ENCODE measurements around the gene IFT43. TPM values are rescaled to one million over a fixed set of nuclear protein-coding genes. Genes with fewer than 3 reads are reported as not detected.

The IFT43 gene
- total and polyA plus RNA-seq, 5 donors from 2014 or later: 9.9 to 20.0 (median 15.7) TPM

DNA sequence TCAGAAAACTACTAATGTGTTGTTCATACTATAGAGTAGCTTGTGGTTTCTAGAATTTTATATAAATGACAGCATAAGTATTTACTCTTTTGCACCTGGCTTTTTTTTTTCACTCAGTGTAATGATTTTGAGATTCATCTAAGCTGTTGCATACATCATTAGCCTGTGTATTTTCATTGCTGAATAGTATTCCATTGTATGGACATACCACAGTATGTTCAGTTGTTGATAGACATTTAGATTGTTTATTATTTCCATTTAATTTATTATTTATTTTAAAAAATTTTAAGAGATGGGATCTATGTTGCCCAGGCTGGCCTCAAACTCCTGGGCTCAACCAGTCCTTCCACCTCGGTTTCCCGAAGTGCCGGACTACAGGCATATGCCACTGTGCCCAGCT is 80.0 kb downstream of the IFT43 start:
- Mint-ChIP-seq H3K27me3 (no peaks in the 10 kb centered on the region), H3K27ac (no peak overlapping the region), H3K4me3 (no peak overlapping the region), H3K4me1 (peaks cover 0 to 2% (median 0%) of the 10 kb centered on the region in 4 donors), H3K9me3 (peaks cover 0 to 5% (median 1%) of the 10 kb centered on the region in 7 donors), H3K36me3 (peaks cover 43% of the 10 kb centered on the region)
- Histone ChIP-seq H3K27ac (ENCODE audit: insufficient read depth, low read length, poor library complexity, severe bottlenecking) (no peak overlapping the region), H3K36me3 (ENCODE audit: control insufficient read depth, insufficient read depth, low read length) (no peaks in the 10 kb centered on the region), H3K4me1 (ENCODE audit: control insufficient read depth, insufficient read depth, low read length, poor library complexity, severe bottlenecking) (no peaks in the 10 kb centered on the region), H3K4me3 (ENCODE audit: low read depth, low read length) (no peak overlapping the region), H3K27me3 (ENCODE audit: control insufficient read depth, insufficient read depth, low read length) (no peaks in the 10 kb centered on the region), H3K9me3 (ENCODE audit: control insufficient read depth in 2 of 2, low read length in 2 of 2) (no peaks in the 10 kb centered on the region)
- DNase-seq (no peak), ATAC-seq (ENCODE audit: low read depth in 2 of 2) (no peak)

DNA sequence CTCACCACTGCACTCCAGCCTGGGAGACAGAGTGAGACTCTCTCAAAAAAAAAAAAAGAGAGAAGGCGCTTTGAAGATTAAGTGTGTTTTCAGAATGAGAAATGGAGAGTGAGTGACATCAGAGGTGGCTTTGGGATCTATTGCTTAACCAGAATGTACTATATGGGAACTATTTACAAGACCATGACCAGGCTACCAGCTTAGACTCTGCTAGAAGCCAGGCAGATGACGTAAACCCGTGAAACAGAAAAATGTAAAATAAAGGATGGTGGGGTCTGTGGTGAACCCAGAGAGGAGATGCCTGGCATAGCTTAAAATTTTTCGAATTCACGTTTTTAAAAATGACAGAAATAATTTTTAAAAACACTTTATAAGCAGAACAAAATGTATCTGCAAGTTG is 82.0 kb downstream of the IFT43 start:
- no peak for DNase-seq
- peaks cover 0 to 2% (median 0%) of the 10 kb centered on the region in 4 donors for H3K4me1 Mint-ChIP-seq
- no peaks in the 10 kb centered on the region for H3K27me3 Mint-ChIP-seq
- H3K36me3 ChIP-seq (ENCODE audit: control insufficient read depth, insufficient read depth, low read length): no peaks in the 10 kb centered on the region
- no peaks in the 10 kb centered on the region for H3K27me3 ChIP-seq (ENCODE audit: control insufficient read depth, insufficient read depth, low read length)
- H3K4me3 ChIP-seq (ENCODE audit: low read depth, low read length): no peak overlapping the region
- H3K9me3 ChIP-seq (ENCODE audit: control insufficient read depth in 2 of 2, low read length in 2 of 2): no peaks in the 10 kb centered on the region
- no peaks in the 10 kb centered on the region for H3K4me1 ChIP-seq (ENCODE audit: control insufficient read depth, insufficient read depth, low read length, poor library complexity, severe bottlenecking)
- H3K27ac ChIP-seq (ENCODE audit: insufficient read depth, low read length, poor library complexity, severe bottlenecking): no peak overlapping the region
- no peak overlapping the region for H3K27ac Mint-ChIP-seq
- no peak for ATAC-seq (ENCODE audit: low read depth in 2 of 2)
- H3K36me3 Mint-ChIP-seq: peaks cover 41% of the 10 kb centered on the region
- peaks cover 0 to 5% (median 1%) of the 10 kb centered on the region in 7 donors for H3K9me3 Mint-ChIP-seq
- no peak overlapping the region for H3K4me3 Mint-ChIP-seq

DNA sequence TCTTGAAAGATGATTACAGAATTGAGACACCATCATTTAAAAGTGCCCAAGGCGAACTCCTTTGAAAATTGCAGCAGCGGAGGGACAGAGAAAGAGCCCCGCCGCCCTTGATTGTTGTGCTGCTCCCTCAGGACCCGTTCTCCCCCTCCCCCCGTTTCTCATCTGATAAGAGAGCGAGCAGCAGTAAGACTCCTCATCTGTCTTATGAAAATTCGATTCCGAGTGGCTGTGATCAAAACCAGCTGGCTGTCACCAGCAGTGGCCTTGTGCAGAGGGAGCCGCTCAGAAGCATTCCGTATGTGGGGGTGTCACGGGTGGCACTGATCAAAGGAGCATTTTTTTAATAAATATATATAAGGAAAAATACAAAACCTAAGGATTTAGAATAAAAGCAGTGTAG is 88.2 kb downstream of the IFT43 start:
- Histone ChIP-seq H3K36me3 (ENCODE audit: control insufficient read depth, insufficient read depth, low read length) (no peaks in the 10 kb centered on the region), H3K27me3 (ENCODE audit: control insufficient read depth, insufficient read depth, low read length) (no peaks in the 10 kb centered on the region), H3K9me3 (ENCODE audit: control insufficient read depth in 2 of 2, low read length in 2 of 2) (no peaks in the 10 kb centered on the region), H3K27ac (ENCODE audit: insufficient read depth, low read length, poor library complexity, severe bottlenecking) (no peak overlapping the region), H3K4me1 (ENCODE audit: control insufficient read depth, insufficient read depth, low read length, poor library complexity, severe bottlenecking) (no peaks in the 10 kb centered on the region), H3K4me3 (ENCODE audit: low read depth, low read length) (no peak overlapping the region)
- DNase-seq (no peak), ATAC-seq (ENCODE audit: low read depth in 2 of 2) (no peak)
- Mint-ChIP-seq H3K27me3 (no peaks in the 10 kb centered on the region), H3K27ac (no peak overlapping the region), H3K36me3 (peaks cover 15% of the 10 kb centered on the region), H3K4me1 (no peaks in the 10 kb centered on the region), H3K4me3 (no peak overlapping the region), H3K9me3 (peaks cover 0 to 1% (median 0%) of the 10 kb centered on the region in 7 donors)

DNA sequence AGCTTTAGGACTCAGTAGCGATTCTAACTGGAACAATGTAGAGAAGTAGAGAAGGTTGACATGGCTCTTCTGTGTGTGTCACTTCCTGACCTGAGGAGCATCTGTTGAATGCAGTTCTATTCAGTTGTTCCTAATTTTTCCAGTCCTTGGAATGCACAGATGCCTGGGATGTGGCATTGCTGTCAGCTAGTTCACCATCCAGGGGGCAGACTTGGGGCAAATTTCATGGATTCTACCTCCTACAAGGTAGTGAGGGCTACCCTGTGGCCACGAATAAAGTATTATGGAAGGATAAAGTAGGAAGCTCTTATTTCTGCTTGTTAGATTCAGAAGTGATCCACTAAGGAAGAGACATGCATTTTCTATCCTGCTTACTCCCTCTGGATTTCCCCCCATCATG is 91.8 kb downstream of the IFT43 start:
- no peaks in the 10 kb centered on the region for H3K4me1 Mint-ChIP-seq
- H3K9me3 Mint-ChIP-seq: no peaks in the 10 kb centered on the region
- Histone ChIP-seq H3K27me3 (ENCODE audit: control insufficient read depth, insufficient read depth, low read length) (no peaks in the 10 kb centered on the region), H3K9me3 (ENCODE audit: control insufficient read depth in 2 of 2, low read length in 2 of 2) (no peaks in the 10 kb centered on the region), H3K27ac (ENCODE audit: insufficient read depth, low read length, poor library complexity, severe bottlenecking) (no peak overlapping the region), H3K4me3 (ENCODE audit: low read depth, low read length) (no peak overlapping the region), H3K36me3 (ENCODE audit: control insufficient read depth, insufficient read depth, low read length) (no peaks in the 10 kb centered on the region), H3K4me1 (ENCODE audit: control insufficient read depth, insufficient read depth, low read length, poor library complexity, severe bottlenecking) (no peaks in the 10 kb centered on the region)
- no peak overlapping the region for H3K27ac Mint-ChIP-seq
- H3K4me3 Mint-ChIP-seq: no peak overlapping the region
- no peaks in the 10 kb centered on the region for H3K27me3 Mint-ChIP-seq
- DNase-seq: no peak
- ATAC-seq (ENCODE audit: low read depth in 2 of 2): no peak
- peaks cover 6% of the 10 kb centered on the region for H3K36me3 Mint-ChIP-seq

DNA sequence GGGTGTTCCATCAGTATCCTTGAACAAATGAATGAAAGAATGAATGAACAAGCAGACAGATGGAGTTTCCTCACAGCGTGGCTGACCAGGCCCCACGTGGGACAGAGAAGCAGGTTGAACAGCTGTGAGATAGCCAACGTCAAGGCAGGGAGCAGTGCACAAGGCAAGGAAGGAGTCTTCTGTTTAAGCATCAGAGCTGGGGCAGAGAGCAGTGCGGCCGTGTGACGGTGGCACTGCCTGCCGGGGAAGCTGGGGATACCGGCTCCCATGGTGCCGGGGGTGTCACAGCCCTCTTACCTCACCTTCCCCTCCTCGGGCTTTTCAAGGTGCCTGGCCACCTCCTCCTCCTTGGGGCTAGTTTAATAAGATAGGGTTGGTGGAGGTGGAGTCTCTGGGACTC is 92.9 kb downstream of the IFT43 start:
- Histone ChIP-seq H3K9me3 (ENCODE audit: control insufficient read depth in 2 of 2, low read length in 2 of 2) (no peaks in the 10 kb centered on the region), H3K36me3 (ENCODE audit: control insufficient read depth, insufficient read depth, low read length) (no peaks in the 10 kb centered on the region), H3K4me1 (ENCODE audit: control insufficient read depth, insufficient read depth, low read length, poor library complexity, severe bottlenecking) (no peaks in the 10 kb centered on the region), H3K27ac (ENCODE audit: insufficient read depth, low read length, poor library complexity, severe bottlenecking) (no peak overlapping the region), H3K4me3 (ENCODE audit: low read depth, low read length) (no peak overlapping the region), H3K27me3 (ENCODE audit: control insufficient read depth, insufficient read depth, low read length) (no peaks in the 10 kb centered on the region)
- H3K36me3 Mint-ChIP-seq: peaks cover 11% of the 10 kb centered on the region
- H3K4me1 Mint-ChIP-seq: no peaks in the 10 kb centered on the region
- no peak overlapping the region for H3K4me3 Mint-ChIP-seq
- no peaks in the 10 kb centered on the region for H3K27me3 Mint-ChIP-seq
- no peak for ATAC-seq (ENCODE audit: low read depth in 2 of 2)
- no peaks in the 10 kb centered on the region for H3K9me3 Mint-ChIP-seq
- no peak overlapping the region for H3K27ac Mint-ChIP-seq
- no peak for DNase-seq

DNA sequence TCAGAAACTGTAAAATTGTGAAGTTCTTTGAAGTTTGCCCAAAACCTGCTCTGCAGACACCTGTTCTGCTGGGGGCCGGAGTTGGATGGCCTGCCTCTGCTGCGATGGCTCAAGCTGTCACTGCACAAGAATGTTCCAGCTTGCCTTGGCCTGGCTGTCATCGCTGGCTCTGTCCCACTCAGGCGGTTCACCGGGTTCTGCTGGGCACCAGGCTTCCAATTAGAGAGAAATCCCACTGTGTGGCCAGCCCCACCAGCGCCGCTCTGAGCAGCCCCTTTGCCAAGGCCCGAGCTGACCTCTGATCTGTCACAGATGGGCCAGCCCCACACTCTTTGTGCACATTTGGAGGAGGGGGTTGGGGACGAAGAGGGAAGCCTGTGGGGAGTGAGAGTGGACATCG is 94.5 kb downstream of the IFT43 start:
- Mint-ChIP-seq H3K4me1 (no peaks in the 10 kb centered on the region), H3K27me3 (no peaks in the 10 kb centered on the region), H3K36me3 (peaks cover 6% of the 10 kb centered on the region), H3K9me3 (no peaks in the 10 kb centered on the region), H3K4me3 (no peak overlapping the region), H3K27ac (no peak overlapping the region)
- Histone ChIP-seq H3K9me3 (ENCODE audit: control insufficient read depth in 2 of 2, low read length in 2 of 2) (no peaks in the 10 kb centered on the region), H3K27me3 (ENCODE audit: control insufficient read depth, insufficient read depth, low read length) (no peaks in the 10 kb centered on the region), H3K4me3 (ENCODE audit: low read depth, low read length) (no peak overlapping the region), H3K36me3 (ENCODE audit: control insufficient read depth, insufficient read depth, low read length) (no peaks in the 10 kb centered on the region), H3K27ac (ENCODE audit: insufficient read depth, low read length, poor library complexity, severe bottlenecking) (no peak overlapping the region), H3K4me1 (ENCODE audit: control insufficient read depth, insufficient read depth, low read length, poor library complexity, severe bottlenecking) (no peaks in the 10 kb centered on the region)
- ATAC-seq (ENCODE audit: low read depth in 2 of 2): no peak
- no peak for DNase-seq

DNA sequence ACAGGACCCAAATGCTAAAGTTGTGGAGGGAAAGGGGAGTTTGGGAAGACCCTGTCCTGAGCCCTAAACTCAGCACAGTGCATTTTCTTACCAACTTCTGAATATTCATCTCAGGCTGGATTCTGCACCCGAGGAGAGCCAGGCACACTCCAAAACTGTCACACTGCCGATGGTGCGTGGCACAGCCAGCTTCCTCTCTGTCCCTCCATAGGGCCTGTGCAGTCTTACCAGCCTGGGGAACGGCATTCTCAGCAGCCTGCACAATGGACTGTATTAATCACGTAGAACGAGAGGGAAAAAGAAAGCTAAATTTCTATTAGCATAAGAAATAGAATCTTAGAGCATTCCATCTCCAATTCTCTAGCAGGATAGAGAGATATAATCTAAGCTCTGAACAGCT is 94.9 kb downstream of the IFT43 start:
- no peak overlapping the region for H3K27ac Mint-ChIP-seq
- Histone ChIP-seq H3K4me3 (ENCODE audit: low read depth, low read length) (no peak overlapping the region), H3K9me3 (ENCODE audit: control insufficient read depth in 2 of 2, low read length in 2 of 2) (no peaks in the 10 kb centered on the region), H3K27ac (ENCODE audit: insufficient read depth, low read length, poor library complexity, severe bottlenecking) (no peak overlapping the region), H3K4me1 (ENCODE audit: control insufficient read depth, insufficient read depth, low read length, poor library complexity, severe bottlenecking) (no peaks in the 10 kb centered on the region), H3K36me3 (ENCODE audit: control insufficient read depth, insufficient read depth, low read length) (no peaks in the 10 kb centered on the region), H3K27me3 (ENCODE audit: control insufficient read depth, insufficient read depth, low read length) (no peaks in the 10 kb centered on the region)
- peaks cover 6% of the 10 kb centered on the region for H3K36me3 Mint-ChIP-seq
- DNase-seq (no peak), ATAC-seq (ENCODE audit: low read depth in 2 of 2) (no peak)
- no peak overlapping the region for H3K4me3 Mint-ChIP-seq
- no peaks in the 10 kb centered on the region for H3K27me3 Mint-ChIP-seq
- H3K9me3 Mint-ChIP-seq: no peaks in the 10 kb centered on the region
- H3K4me1 Mint-ChIP-seq: no peaks in the 10 kb centered on the region

DNA sequence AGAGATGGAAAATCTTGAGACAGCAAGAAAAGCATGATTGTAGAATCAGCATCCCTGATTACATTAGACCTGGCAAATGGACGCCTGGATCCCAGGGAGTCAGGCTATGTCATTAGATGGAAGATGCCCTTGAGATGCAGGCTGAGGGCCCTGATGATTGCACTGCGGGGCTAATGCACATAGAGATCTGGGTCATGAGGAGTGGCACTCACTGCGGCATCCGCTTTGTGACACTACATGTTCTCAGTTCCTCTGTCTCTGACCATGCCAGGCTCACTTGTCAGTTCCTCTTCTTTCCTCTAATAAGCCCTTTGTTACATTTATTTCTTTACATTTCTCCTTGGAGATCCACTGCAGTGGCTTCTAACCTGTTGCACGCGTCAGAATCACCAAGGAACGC is 96.1 kb downstream of the IFT43 start:
- no peak overlapping the region for H3K4me3 ChIP-seq (ENCODE audit: low read depth, low read length)
- H3K27me3 Mint-ChIP-seq: no peaks in the 10 kb centered on the region
- no peaks in the 10 kb centered on the region for H3K4me1 Mint-ChIP-seq
- no peak overlapping the region for H3K27ac Mint-ChIP-seq
- no peak overlapping the region for H3K27ac ChIP-seq (ENCODE audit: insufficient read depth, low read length, poor library complexity, severe bottlenecking)
- no peaks in the 10 kb centered on the region for H3K9me3 Mint-ChIP-seq
- no peaks in the 10 kb centered on the region for H3K9me3 ChIP-seq (ENCODE audit: control insufficient read depth in 2 of 2, low read length in 2 of 2)
- no peak for DNase-seq
- H3K36me3 ChIP-seq (ENCODE audit: control insufficient read depth, insufficient read depth, low read length): no peaks in the 10 kb centered on the region
- no peak overlapping the region for H3K4me3 Mint-ChIP-seq
- peaks cover 6% of the 10 kb centered on the region for H3K36me3 Mint-ChIP-seq
- no peak for ATAC-seq (ENCODE audit: low read depth in 2 of 2)
- no peaks in the 10 kb centered on the region for H3K27me3 ChIP-seq (ENCODE audit: control insufficient read depth, insufficient read depth, low read length)
- H3K4me1 ChIP-seq (ENCODE audit: control insufficient read depth, insufficient read depth, low read length, poor library complexity, severe bottlenecking): no peaks in the 10 kb centered on the region

Data from CD4-positive, CD25-positive, alpha-beta regulatory T cell (primary cell).